Measurements from ENCODE around the gene SLMAP. TPM values are rescaled to one million over a fixed set of nuclear protein-coding genes. Genes with fewer than 3 reads are reported as not detected.
"Not testable (repeated sequence)": the region's sequence is repeated elsewhere in the genome, so short reads cannot be mapped to it uniquely, and the experiment has no call there.

Gene SLMAP
- polyA plus RNA-seq, 12 donors: 48.9 to 102 (median 70.8) TPM; not detected in 1

DNA sequence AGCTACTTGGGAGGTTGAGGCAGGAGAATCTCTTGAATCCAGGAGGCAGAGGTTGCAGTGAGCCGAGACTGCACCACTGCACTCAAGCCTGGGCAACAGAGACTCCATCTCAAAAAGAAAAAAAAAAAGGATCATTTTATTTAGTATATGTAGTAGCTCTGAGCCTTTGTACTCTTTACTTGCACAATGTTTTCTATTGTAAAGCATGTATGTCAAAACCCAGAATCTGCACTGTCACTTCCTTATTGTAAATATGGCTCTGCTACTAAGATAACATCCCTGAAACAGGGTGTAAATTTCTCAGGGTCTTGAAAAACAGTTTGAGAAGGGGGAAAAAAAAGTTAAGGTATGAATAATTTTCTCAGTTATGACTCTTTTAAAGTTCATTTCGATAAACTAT is 35.1 kb downstream of the SLMAP start:
- no peak for DNase-seq

DNA sequence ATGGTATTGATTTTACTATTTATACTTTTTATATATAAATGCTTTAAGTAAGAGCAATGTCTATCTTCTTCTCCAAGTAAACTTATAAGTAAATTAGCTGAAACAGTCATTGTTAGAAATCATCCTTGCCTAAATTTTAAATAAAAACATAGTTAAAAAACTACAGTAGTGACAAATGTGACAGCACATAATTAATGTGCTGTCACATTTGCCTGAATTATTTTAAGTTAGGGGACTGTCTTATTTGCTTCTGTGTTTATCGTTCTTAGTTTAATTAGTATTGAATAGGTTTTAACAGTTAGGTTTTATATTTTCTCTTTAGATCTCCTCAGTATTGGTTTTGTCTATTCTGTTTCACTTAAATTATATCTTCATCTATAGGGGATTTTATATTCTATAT is 36.1 kb downstream of the SLMAP start:
- no peak for DNase-seq

GRCh38 chr3:57793737-57794187 is 37.7 kb downstream of the SLMAP start:
- no peak for DNase-seq

- no peak for DNase-seq
Measured at GRCh38 chr3:57794501-57794900, 38.4 kb downstream of the SLMAP start.

- no peak for DNase-seq
Measured at GRCh38 chr3:57794951-57795350, 38.8 kb downstream of the SLMAP start.

DNA sequence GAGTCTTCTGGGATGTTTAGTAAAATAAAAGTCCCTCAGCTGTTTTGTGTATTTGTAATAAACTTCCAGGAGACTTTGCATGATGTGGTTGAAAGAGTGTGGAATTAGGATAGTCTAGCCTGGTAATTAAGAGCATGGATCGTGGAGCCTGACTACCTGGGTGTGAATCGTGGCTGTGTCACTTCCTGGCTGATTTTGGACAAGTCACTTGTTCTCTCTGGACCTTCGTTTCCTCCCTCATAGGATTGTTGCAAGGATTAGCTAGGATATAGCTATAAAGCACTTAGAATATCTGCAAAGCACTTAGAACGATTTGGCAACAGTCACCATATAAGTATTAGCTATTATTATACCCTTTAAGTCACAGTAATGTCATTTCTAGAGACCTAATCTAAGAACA is 40.2 kb downstream of the SLMAP start:
- no peak for DNase-seq

DNA sequence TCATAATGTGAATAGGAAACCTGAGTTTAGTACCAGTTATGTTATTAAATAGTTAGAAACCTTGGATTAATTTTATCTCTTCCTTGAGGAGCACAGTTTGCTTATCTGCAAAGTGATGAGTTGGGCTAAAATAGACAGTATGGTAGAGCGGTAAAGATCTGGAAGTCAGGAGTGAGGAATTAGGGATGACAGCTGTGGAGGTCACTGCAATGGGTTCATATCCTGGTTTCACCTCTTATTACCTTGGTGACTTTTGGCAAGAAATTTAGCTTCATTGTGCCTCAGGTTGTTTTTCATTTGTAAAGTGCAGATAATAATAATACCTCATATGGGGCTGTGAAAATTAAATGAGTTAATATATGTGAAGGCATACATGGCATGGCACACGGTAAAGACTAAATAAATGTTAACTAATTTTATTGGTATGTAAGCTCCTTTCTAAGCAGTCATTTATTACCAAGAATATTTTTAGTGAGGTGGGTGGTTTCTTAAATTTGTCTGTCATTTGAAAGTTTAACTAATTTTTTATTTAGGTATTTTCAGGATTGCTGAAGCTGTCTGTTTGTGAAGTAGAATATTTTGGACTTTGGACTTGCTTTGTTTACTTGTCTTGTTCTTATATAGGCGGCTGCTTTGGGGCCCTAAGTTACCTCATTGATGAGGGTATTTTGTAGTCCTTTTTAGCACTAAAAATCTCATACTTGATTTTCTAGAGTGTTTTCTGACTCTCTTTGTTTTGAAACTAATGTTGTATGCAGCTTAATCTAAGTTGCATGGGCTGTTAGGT is 41.8 kb downstream of the SLMAP start:
- DNase-seq: no peak

DNA sequence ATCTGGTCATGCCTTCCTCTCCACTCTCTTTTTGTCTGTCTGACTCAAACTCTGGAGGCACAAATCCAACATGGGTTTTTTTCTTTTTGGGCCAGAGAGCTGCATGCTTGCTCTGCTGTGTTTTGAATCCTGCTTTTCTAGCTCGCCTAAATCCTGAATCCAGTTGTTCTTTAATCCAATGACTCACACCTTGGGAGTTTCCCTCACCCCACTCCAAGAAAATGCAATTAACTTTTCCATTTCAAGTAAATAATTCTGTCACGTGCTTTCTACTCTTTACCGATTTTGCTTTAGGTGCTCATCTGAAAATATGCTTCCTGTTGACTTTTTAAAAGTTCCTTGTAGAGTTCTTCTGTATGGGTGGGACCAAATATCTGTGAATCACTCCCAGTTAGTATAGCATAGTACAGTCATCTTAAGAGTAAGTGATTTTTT is 47.6 kb downstream of the SLMAP start:
- peak; percentile 56 for DNase-seq

DNA sequence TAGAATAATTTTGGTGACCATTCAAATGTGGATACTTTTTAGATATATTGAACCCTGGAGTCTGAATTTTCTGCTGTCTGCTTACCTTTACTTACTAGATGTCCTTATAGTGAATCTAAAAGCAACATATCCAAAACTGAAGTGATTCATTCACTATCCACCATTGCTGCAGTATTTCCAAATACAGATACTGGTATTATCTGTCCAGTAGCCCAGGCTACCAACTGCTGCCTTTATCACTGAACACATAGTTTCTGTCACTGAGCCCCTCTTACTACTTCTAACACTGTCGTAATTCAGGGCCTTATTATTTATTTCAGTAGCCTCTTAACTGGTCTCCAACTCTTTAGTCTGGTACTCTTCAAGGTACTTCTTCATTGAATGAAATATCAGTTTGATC is 49.2 kb downstream of the SLMAP start:
- no peak for DNase-seq

- no peak for DNase-seq
Measured at GRCh38 chr3:57805674-57806073, 49.6 kb downstream of the SLMAP start.

- DNase-seq: not testable (repeated sequence)
Measured at GRCh38 chr3:57806195-57806594, 50.1 kb downstream of the SLMAP start.

- DNase-seq: no peak
Measured at GRCh38 chr3:57808961-57809608, 53.0 kb downstream of the SLMAP start.

DNA sequence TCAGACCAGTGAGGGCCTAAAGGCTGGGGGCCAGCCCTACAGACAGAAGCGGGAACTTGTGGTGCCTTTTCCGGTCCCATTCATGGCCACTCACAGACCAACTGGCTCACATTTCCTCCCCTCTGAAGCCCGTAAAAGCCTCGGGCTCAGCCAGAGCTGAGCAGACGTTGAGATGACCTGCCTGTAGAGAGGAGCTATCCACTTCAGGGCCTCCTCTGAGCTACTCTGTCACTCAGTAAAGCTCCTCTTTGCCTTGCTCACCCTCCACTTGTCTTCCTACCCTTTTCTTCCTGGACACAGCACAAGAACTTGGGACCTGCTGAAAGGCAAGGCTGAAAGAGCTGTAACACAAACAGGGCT is 53.5 kb downstream of the SLMAP start:
- DNase-seq: no peak

DNA sequence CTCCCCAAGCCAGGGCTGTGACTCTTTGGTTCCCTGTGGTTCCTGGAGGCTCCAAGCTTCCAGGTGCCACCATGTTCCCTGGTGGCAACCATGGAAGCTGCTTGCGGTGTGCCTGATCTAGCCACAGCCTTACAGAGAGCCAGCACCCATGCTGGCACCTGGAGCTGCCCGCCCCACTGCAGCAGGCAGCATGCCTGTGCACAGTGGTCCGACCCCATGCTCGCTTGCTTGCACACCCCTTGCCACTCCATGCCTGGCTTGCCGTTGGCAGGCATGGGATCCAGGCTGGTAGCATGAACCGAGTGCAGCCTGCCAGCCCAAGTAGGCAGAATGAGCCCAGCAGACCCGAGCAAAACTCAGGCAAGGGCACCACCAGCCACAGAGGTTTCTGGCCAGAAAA is 53.9 kb downstream of the SLMAP start:
- no peak for DNase-seq

DNA sequence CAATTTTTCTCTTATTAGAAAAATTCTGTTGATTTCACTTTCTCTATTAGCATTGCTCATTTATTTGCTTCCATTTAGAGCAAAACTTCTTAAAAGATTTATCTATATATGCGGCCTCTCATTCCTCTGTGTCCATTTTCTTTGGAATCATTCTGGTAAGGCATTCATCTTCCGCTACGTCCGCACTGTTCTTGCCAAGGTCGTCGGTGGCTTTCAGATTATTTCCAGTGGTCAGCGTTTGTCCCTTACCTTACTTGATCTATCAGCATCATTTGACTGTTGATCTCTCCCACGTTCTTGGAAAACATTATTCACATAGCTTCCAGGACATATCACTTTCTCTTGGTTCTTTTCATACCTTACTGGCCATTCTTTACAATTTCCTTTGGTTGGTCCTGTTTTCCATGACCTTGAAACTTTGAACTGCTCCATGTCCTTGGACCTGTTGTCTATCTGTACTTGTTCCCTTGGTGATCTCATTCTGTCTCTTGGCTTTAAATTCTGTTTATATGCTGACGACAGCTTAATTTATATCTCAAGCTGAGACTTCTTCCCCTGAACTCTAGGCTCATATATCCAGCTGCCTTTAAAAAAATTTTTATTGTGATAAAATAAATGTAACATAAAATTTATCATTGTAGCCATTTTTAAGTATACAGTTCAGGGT is 54.5 kb downstream of the SLMAP start:
- DNase-seq: no peak

- DNase-seq: no peak
Measured at GRCh38 chr3:57815036-57815435, 58.9 kb downstream of the SLMAP start.

GRCh38 chr3:57816471-57817095 is 60.5 kb downstream of the SLMAP start:
- DNase-seq: no peak

GRCh38 chr3:57818772-57819171 is 62.7 kb downstream of the SLMAP start:
- no peak for DNase-seq

DNA sequence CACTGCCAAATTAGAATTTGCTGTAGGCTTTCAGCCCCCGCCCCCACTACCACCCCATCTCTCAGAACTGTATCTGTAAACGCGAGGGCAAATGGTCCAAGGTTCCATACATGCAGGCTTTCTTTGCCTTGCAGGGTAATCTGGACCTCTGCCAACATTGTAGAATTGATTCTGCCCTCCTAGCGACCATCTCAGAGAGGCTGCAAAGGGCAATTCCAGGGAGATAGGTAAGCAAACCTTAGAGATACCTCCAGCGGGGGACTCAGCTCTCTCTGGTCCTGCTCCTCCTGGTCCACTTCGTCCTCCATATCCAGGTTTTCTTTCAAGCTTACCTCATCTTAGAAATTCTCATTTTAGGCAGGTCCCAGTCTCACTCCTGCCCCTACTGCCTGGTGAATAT is 64.4 kb downstream of the SLMAP start:
- DNase-seq: no peak

GRCh38 chr3:57821765-57822164 is 65.7 kb downstream of the SLMAP start:
- no peak for DNase-seq

DNA sequence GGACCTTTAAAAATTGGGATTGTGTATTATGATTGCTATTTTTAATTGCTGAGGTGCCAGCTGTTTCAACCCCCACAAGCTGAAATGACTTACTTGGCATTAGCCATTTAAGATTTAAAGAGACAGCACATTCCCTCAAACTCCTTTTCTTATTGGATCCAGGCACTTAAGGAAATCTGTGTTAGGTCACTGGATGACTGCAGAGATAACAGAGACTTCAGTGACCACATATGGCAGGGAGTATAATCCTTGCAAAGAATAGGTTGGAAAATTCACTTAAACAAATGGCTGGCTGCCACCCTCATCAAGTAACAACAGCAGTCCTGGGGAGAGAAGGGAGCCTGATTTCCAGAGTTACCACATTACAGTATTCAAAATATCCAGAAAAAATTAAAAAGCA is 66.6 kb downstream of the SLMAP start:
- DNase-seq: no peak

DNA sequence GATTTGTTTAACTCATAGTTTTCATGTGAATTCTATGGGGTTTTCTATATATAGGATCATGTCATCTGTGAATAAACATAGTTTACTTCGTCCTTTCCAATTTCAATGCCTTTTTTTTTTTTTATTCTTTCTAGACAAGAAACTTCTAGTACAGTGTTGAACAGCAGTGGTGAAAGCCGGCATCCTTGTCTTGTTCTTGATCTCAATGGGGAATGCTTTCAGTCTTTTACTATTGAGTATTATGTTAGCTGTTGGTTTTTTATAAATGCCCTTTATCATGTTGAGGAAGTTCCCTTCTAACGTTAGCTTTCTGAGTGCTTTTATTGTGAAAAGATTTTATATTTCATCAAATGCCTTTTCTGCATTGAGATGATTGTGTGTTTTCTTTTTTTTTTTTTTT is 69.0 kb downstream of the SLMAP start:
- DNase-seq: no peak

Measured in muscle of arm (tissue), 12 donors.